NCI-H524 treated with DMSO at 0.1 percent for 48 hours (cell line): ENCODE results near the gene NIN.
A peak's percentile ranks its signal among the peaks of the same experiment; 100 is the strongest.
"Not testable (repeated sequence)": the region's sequence is repeated elsewhere in the genome, so short reads cannot be mapped to it uniquely, and the experiment has no call there.

ENCODE experiments used
- DNase-seq: peaks from one replicate; lab custom pipeline; 2025; lab: John Stamatoyannopoulos, UW

Gene NIN

GRCh38 chr14:50717811-50718210 is 113.2 kb downstream of the NIN start:
- peak; percentile 22 for DNase-seq

DNA sequence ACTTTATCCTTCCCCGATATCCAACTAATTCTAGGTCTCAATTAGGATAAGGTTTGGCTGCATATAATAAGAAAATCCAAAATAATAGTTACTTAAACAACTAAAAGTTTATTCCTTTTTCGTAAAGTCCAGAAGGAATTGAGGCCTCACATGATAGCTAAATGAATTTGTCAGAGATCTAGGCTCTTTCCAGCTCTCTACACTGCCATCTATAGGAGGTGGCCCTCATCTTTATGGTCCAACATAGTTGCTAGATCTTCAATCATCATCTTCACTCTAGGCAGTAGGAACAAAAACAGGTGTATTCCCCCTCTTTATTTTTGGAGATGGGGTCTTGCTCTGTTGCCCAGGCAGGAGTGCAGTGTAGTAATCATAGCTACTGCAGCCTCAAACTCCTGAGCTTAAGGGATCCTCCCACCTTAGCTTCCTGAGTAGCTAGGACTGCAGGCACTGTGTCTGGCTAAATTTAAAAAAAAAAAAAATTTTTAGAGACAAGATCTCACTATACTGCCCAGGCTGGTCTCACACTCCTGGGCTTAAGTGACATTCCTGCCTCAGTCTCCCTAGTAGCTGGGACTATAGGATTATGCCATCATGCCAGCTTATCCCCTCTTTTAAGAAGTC is 116.4 kb downstream of the NIN start:
- no peak for DNase-seq

DNA sequence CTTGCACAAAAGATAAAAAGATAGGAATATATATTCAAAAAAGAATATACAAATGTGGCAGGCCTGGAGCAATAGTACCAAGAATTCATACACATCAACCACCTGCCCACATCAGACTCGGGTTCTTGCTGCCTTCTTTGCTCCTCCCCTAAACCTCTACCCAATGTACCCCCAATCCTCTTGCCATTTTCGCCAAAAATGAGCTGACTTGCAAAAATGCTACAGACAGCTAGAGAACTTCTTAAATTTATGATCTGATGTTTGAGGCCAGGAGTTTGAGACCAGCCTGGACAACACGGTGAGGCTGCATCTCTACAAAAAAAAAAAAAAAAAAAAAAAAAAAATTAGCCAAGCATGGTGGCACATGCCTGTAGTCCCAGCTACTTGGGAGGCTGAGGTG is 119.9 kb downstream of the NIN start:
- DNase-seq, result no peak

DNA sequence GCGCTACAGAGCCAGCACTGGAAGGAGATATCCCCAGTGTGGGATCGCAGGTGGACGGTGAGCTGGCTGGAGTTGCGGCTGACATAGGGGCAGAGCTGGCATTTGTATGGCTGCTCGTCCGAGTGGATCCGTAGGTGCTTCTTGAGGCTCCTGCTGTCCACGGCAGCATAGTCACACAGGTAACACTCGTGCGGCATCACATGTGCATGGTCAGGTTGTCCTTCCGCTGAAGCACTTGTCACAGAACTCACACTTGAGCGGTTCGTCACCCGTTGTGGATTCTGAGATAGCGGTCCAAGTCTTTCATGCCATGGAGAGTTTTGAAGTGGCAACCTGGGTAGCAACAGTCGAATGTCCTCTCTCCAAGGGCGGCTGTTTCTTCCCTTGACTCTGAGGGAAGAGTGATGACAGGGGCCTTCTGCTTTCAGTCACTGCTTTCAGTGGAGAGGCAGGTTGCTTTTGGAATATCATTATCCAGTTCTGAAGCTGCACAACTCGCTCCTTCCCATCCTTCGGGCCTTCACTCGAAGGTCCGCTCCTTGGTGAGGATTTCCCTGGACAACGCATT is 125.9 kb downstream of the NIN start:
- DNase-seq, result no peak

GRCh38 chr14:50704454-50705010 is 126.4 kb downstream of the NIN start:
- DNase-seq, result no peak

GRCh38 chr14:50697659-50698290 is 133.2 kb downstream of the NIN start:
- DNase-seq, result no peak

GRCh38 chr14:50694260-50694659 is 136.7 kb downstream of the NIN start:
- DNase-seq, result not testable (repeated sequence)

DNA sequence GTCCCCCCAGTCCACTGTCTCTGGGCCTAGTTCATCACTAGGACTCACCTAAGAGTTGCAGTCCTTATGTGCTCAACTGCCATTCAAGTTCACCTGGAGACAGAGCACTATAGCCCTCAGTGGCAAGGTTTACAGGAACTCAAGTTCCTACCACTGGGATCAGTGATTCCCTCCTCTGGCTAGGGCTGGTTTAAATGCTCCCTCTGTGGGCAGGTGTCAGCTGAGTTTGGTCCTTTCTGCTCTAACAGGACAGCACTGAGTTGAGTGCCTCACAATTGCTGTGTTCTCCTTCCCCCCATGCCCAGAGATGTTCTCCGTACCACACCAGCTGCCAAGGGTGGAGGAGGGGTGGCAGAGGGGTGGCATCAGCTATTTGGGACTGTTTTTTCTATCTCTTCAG is 142.1 kb downstream of the NIN start:
- no peak for DNase-seq

GRCh38 chr14:50679674-50680073 is 151.3 kb downstream of the NIN start:
- no peak for DNase-seq

DNA sequence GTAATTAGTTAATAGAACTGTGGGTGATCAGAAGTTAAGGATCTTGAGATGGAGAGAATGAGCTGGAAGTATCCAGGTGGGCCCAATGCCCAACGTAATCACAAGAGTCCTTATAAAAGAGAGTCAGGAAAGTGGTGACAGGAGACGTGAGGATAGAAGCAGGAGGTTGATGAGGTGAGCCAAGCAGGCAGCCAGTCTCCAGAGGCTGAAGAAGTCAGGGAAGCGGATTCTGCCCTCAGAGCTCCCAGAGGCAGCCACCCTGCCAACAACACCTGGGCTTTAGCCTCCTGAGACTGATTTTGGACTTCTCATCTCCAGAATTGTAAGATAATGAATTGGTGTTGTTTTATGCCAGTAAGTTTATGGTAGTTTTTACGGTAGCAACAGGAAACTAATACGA is 152.8 kb downstream of the NIN start:
- DNase-seq, result no peak

DNA sequence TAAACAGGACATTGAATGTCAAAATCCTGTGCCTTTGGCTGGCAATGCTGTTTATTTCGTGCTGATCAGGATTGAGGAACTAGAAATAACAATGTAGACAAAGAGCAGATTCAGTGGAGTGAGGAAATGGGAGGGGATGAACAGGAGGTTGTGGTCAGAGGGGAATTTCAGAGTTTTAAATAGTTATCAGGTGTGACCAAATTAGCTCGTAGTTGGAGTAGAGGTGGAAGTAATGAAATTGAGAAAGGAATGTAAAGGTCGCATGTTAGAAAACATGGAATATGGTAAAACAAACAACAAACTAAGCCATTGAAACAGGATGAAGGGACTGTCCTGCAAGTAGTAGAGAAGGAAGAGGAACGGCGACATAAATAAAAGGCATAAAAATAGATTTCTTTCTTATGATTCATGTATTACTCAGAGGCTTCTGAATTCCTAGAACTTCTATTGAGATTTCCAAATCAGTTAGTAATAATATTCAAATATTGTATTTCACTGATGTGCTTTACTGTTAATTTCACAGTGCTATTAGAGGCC is 153.4 kb downstream of the NIN start:
- DNase-seq, result no peak

DNA sequence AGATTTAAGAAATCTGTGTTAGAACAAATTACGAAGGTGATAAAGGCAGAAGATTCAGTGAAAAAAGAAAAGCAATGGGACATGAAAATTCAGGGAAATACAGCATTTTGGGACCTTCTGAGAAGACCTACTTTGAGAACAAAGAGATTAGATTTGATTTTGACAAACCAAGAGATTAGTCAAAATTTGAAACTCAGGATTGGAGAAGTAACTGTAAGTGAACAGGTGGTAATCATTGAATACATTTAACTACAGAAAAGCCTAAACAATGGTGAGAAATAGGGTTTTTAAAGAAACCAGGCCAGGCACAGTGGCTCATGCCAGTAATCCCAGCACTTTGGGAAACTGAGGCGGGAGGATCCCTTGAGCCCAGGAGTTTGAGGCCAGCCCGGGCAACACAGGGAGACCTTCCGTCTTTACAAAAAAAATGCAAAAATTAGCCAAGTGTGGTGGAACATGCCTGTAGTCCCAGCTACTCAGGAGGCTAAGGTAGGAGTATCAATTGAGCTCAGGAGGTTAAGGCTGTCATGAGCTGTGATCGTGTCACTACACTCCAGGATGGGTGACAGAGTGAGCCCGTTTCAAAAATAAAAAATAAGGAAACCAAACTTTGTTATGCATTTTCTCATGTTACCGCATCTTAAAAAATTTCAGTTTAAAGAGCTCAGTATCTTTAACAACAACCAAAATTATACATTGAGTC is 154.0 kb downstream of the NIN start:
- DNase-seq, result no peak

GRCh38 chr14:50675597-50675996 is 155.4 kb downstream of the NIN start:
- DNase-seq, result no peak

DNA sequence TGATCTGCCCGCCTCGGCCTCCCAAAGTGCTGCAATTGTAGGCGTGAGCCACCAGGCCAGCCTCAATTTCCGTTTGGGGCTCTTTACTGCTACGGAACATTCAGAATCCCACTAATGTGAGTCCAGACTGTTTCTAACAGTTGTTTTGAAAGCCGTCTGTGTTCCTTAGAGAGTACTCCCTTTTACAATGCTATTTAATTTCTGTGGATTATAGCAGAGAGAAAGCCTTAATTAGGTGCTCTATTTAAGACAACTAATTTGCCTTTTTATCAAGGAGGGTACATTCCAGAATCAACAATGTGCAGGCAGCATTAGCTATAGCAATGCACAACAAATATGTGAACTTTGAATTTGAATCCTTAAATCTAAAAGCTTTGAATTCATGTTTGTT is 160.1 kb downstream of the NIN start:
- no peak for DNase-seq

GRCh38 chr14:50670196-50670865 is 160.6 kb downstream of the NIN start:
- no peak for DNase-seq
